HCT116 (cell line): Measurements from ENCODE around the gene LCLAT1. TPM values are rescaled to one million over a fixed set of nuclear protein-coding genes. Genes with fewer than 3 reads are reported as not detected.

ENCODE experiments used
- ATAC-seq: fragments of 200-7000 bp; cut with Tn5 transposase; 2 replicates; pipeline ENCODE4 v1.9.1; 2020; ENCODE audit warnings: mild to moderate bottlenecking, moderate library complexity
- BruUV-seq: library from RNA; stranded (reverse); fragments of 400-500 nt; replicated peaks from 2 replicates; lab custom pipeline; 2021; lab: Mats Ljungman, UMichigan
- CTCF ChIA-PET: fragments of 300-600 bp; sonication (Branson Sonifier 250); formaldehyde crosslinking; loops from one replicate; lab custom pipeline; 2021; ENCODE audit warnings: antibody characterized with exemption; lab: Charles Lee
- POLR2A ChIA-PET: fragments of 300-600, 350-600 bp; sonication (Branson Sonifier 250); formaldehyde crosslinking; loops from one replicate; lab custom pipeline; 2021; ENCODE audit warnings: antibody characterized with exemption; lab: Charles Lee
- RAD21 ChIA-PET, 2 experiments: fragments of 300-600 bp; sonication (Branson Sonifier 250); formaldehyde crosslinking; loops; one replicate each; lab custom pipeline; 2023; ENCODE audit warnings: low total read pairs in 2 of 2; ENCODE audit not compliant: uncharacterized antibody in 2 of 2, unreplicated experiment in 2 of 2, low non-redundant PET in 1 of 2; lab: Charles Lee
- DNase-seq: peaks from one replicate; pipeline ENCODE4 v3.0.0-alpha.2; 2010; ENCODE audit warnings: low read depth, low spot score
- H2AFZ ChIP-seq: fragments of 200-600 bp; shearing (Covaris generic), sonication (generic); 2 replicates; pipeline ENCODE4 v1.6.1; 2017; ENCODE audit warnings: low read depth, mixed run types, mixed read lengths, antibody characterized with exemption, low read length; ENCODE audit not compliant: poor library complexity, severe bottlenecking
- H3K27ac ChIP-seq: 2 replicates; pipeline ENCODE4 v1.5.1; 2012; ENCODE audit warnings: low read depth, low read length
- H3K27me3 ChIP-seq: fragments of 200-600 bp; sonication (generic); 2 replicates; pipeline ENCODE4 v1.6.1; 2016; ENCODE audit warnings: mixed run types, low read length, mixed read lengths; ENCODE audit not compliant: insufficient read depth
- H3K36me3 ChIP-seq, 2 experiments: fragments of 200-500 bp in 1 of 2; fragments of 200-600 bp in 1 of 2; sonication (Bioruptor generic) in 1 of 2; sonication (generic) in 1 of 2; 2 replicates each; pipeline versions ENCODE4 v1.5.1 to v1.6.1; 2014 to 2016; ENCODE audit warnings: low read length in 2 of 2, inconsistent platforms in 1 of 2, mixed read lengths in 1 of 2, mixed run types in 1 of 2; ENCODE audit not compliant: insufficient read depth in 2 of 2, control insufficient read depth in 1 of 2
- H3K4me1 ChIP-seq, 2 experiments: fragments of 200-600 bp in 1 of 2; sonication (generic) in 1 of 2; 2 replicates each; pipeline versions ENCODE4 v1.5.1 to v1.6.1; 2012 to 2017; ENCODE audit warnings: low read length in 2 of 2, inconsistent platforms in 1 of 2, mild to moderate bottlenecking in 1 of 2, mixed read lengths in 1 of 2, mixed run types in 1 of 2, moderate library complexity in 1 of 2; ENCODE audit not compliant: insufficient read depth in 2 of 2, control insufficient read depth in 1 of 2
- H3K4me2 ChIP-seq: fragments of 200-600 bp; sonication (generic); 2 replicates; pipeline ENCODE4 v1.6.1; 2017; ENCODE audit warnings: mixed run types, low read length, mixed read lengths
- H3K4me3 ChIP-seq, 2 experiments: fragments of 200-600 bp in 1 of 2; sonication (generic) in 1 of 2; replicated peaks in 1 of 2; 2 replicates each; pipeline ENCODE4 v1.5.1; 2011 to 2016; ENCODE audit warnings: low read length in 2 of 2, control low read depth in 1 of 2, low read depth in 1 of 2, mild to moderate bottlenecking in 1 of 2, mixed read lengths in 1 of 2, mixed run types in 1 of 2
- H3K79me2 ChIP-seq: fragments of 200-600 bp; sonication (generic); 2 replicates; pipeline ENCODE4 v1.6.1; 2017; ENCODE audit warnings: mild to moderate bottlenecking, mixed run types, low read length, moderate library complexity, mixed read lengths; ENCODE audit not compliant: insufficient read depth
- H3K9ac ChIP-seq: fragments of 200-600 bp; sonication (generic); 2 replicates; pipeline ENCODE4 v1.6.1; 2016; ENCODE audit warnings: low read length, mixed read lengths
- H3K9me2 ChIP-seq: fragments of 200-600 bp; sonication (generic), shearing (Covaris generic); 2 replicates; pipeline ENCODE4 v1.6.1; 2017; ENCODE audit warnings: mixed run types, mild to moderate bottlenecking, moderate library complexity; ENCODE audit not compliant: insufficient read depth
- H3K9me3 ChIP-seq, 2 experiments: fragments of 200-500 bp in 1 of 2; fragments of 200-600 bp in 1 of 2; sonication (Bioruptor generic) in 1 of 2; sonication (generic) in 1 of 2; 2 replicates each; pipeline ENCODE4 v1.6.1; 2014 to 2017; ENCODE audit warnings: low read length in 2 of 2, mixed read lengths in 2 of 2, inconsistent platforms in 1 of 2, low read depth in 1 of 2, mild to moderate bottlenecking in 1 of 2, mixed run types in 1 of 2, moderate library complexity in 1 of 2; ENCODE audit not compliant: control insufficient read depth in 1 of 2, insufficient read depth in 1 of 2
- H4K20me1 ChIP-seq: fragments of 200-600 bp; sonication (generic), shearing (Covaris generic); 2 replicates; pipeline ENCODE4 v1.6.1; 2017; ENCODE audit warnings: mixed run types, mild to moderate bottlenecking, moderate library complexity; ENCODE audit not compliant: insufficient read depth
- CEBPB ChIP-seq: IDR thresholded peaks from 2 replicates; pipeline ENCODE4 v1.6.1; 2012; ENCODE audit warnings: low read depth
- EGR1 ChIP-seq: IDR thresholded peaks from 2 replicates; pipeline ENCODE4 v1.6.1; 2012; ENCODE audit warnings: low read depth
- ELF1 ChIP-seq: IDR thresholded peaks from 2 replicates; pipeline ENCODE4 v1.6.1; 2012; ENCODE audit warnings: low read depth, borderline replicate concordance
- EZH2phosphoT487 ChIP-seq: fragments of 200-600 bp; IDR thresholded peaks from 2 replicates; pipeline ENCODE4 v1.6.1; 2018; ENCODE audit warnings: antibody characterized with exemption, borderline replicate concordance
- FOSL1 ChIP-seq: IDR thresholded peaks from 2 replicates; pipeline ENCODE4 v1.6.1; 2012; ENCODE audit warnings: low read depth
- POLR2A ChIP-seq: IDR thresholded peaks from 2 replicates; pipeline ENCODE4 v1.7.0; 2011; ENCODE audit warnings: borderline replicate concordance; ENCODE audit not compliant: insufficient read depth, insufficient read length; ENCODE audit errors: extremely low read depth
- POLR2AphosphoS5 ChIP-seq: IDR thresholded peaks from 2 replicates; pipeline ENCODE4 v1.6.1; 2011; ENCODE audit warnings: mild to moderate bottlenecking, low read depth, low read length, moderate library complexity
- RAD21 ChIP-seq: IDR thresholded peaks from 2 replicates; pipeline ENCODE4 v1.6.1; 2012; ENCODE audit warnings: low read depth, mild to moderate bottlenecking
- SIN3A ChIP-seq: IDR thresholded peaks from 2 replicates; pipeline ENCODE4 v1.6.1; 2012; ENCODE audit warnings: low read depth
- SP1 ChIP-seq: IDR thresholded peaks from 2 replicates; pipeline ENCODE4 v1.6.1; 2012; ENCODE audit warnings: low read depth
- SRF ChIP-seq: IDR thresholded peaks from 2 replicates; pipeline ENCODE4 v1.6.1; 2012; ENCODE audit warnings: low read depth
- YY1 ChIP-seq: IDR thresholded peaks from 2 replicates; pipeline ENCODE4 v1.6.1; 2011; ENCODE audit warnings: low read length, low read depth, moderate library complexity, mild to moderate bottlenecking; ENCODE audit not compliant: insufficient replicate concordance; ENCODE audit errors: extremely low read depth
- ZFX ChIP-seq: fragments of 450-650 bp; IDR thresholded peaks from 2 replicates; pipeline ENCODE4 v1.6.1; 2017
- intact Hi-C: fragments of 100-400 bp; cut with micrococcal nuclease; formaldehyde crosslinking; loops from 2 replicates; pipeline ENCODE4 v1.10.0; 2022
- total RNA-seq: library from RNA; stranded (reverse); gene quantifications from one replicate; pipeline ENCODE4 v1.2.1, GENCODE V29; 2021; ENCODE audit not compliant: unreplicated experiment
- TF ChIP-seq, protein P1 (sequence below): IDR thresholded peaks from 2 replicates; pipeline ENCODE4 v1.6.1; 2012
- TF ChIP-seq, protein P2 (sequence below): IDR thresholded peaks from 2 replicates; pipeline ENCODE4 v1.6.1; 2012

LCLAT1 gene
- total RNA-seq, 1 experiment from 2014 or later = 36.2 TPM

DNA sequence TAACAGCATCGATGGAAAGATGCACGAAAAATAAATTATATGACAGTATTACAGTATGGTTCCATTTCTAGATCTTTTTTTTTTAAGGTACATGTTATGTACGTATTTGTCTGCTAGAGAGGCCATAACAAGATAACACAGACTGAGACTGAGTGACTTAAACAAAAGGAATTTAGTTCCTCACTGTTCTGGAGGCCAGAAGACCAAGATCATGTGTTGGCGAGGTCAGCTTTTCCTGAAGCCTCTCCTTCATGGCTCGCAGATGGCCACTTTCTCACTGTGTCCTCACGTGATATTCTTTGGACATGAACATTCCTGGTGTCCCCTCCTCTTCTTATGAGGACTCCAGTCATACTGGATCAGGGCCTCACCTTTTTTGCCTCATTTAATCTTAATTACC is 182.8 kb downstream of the LCLAT1 start:
- TF ChIP-seq EGR1 = no peak
- no peak for TF ChIP-seq CEBPB
- TF ChIP-seq SIN3A = no peak
- TF ChIP-seq YY1 = no peak
- TF ChIP-seq SRF = no peak
- TF ChIP-seq EZH2phosphoT487 = no peak
- TF ChIP-seq SP1 = no peak
- TF ChIP-seq, protein P1, sequence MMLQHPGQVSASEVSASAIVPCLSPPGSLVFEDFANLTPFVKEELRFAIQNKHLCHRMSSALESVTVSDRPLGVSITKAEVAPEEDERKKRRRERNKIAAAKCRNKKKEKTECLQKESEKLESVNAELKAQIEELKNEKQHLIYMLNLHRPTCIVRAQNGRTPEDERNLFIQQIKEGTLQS = no peak
- TF ChIP-seq ELF1 = no peak
- TF ChIP-seq, protein P2, sequence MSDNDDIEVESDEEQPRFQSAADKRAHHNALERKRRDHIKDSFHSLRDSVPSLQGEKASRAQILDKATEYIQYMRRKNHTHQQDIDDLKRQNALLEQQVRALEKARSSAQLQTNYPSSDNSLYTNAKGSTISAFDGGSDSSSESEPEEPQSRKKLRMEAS = no peak
- no peak for TF ChIP-seq ZFX
- Histone ChIP-seq H3K9ac (no peak overlapping the region), H3K27me3 (no peaks in the 10 kb centered on the region), H3K27ac (no peak overlapping the region), H3K79me2 (no peaks in the 10 kb centered on the region), H3K36me3 (no peaks in the 10 kb centered on the region), H3K9me2 (no peaks in the 10 kb centered on the region), H3K4me2 (no peak overlapping the region), H3K9me3 (no peaks in the 10 kb centered on the region), H4K20me1 (no peaks in the 10 kb centered on the region), H3K4me3 (no peak overlapping the region), H2AFZ (no peak overlapping the region), H3K4me1 (no peaks in the 10 kb centered on the region)
- ChIA-PET RAD21 (no interaction called here), CTCF (no interaction called here), POLR2A (no interaction called here)
- BruUV-seq = no TSS peak
- no peak for ATAC-seq
- intact Hi-C loops = no loop called here
- DNase-seq = no peak

DNA sequence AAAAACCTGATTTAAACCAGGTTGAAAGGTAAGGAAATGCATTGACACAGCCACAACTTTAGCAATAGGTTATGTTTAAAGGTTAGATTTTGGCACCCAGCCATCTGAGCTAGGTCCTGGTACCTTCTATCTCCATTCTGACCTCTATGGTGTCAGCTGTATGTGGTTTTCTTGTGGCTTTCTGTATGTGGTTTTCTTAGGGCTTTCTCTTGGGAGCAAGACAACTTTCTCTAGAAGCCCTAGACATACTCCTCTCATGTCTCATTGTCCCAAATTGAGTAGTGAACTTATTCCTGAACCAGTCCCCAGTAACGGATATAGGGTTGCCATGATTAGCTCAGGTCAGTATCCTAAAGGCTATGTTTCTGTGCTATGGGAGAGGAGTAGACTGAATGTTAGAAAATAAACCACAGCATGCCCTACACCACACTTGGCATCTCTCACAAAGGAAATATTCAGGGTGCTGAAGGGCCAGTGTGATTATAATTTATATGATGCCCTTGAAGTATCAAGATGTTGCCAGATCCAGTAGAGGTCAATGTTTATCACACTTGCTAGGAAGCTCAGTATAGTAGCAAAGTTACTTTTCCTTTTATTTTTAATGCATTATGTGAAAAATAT is 184.1 kb downstream of the LCLAT1 start:
- H3K9me2 ChIP-seq = no peaks in the 10 kb centered on the region
- ChIA-PET CTCF (no interaction called here), POLR2A (no interaction called here)
- no peaks in the 10 kb centered on the region for H3K9me3 ChIP-seq
- H3K4me2 ChIP-seq = no peak overlapping the region
- intact Hi-C loops = no loop called here
- H4K20me1 ChIP-seq = no peaks in the 10 kb centered on the region
- no peak for DNase-seq
- no peaks in the 10 kb centered on the region for H3K27me3 ChIP-seq
- H3K4me3 ChIP-seq = no peak overlapping the region
- no peak for ATAC-seq
- no peaks in the 10 kb centered on the region for H3K4me1 ChIP-seq
- no peaks in the 10 kb centered on the region for H3K36me3 ChIP-seq
- H2AFZ ChIP-seq = no peak overlapping the region
- TF ChIP-seq FOSL1 (no peak), SIN3A (no peak), ZFX (no peak), EZH2phosphoT487 (no peak), POLR2A (no peak), POLR2AphosphoS5 (no peak), RAD21 (no peak), ELF1 (no peak)
- TF ChIP-seq, all 23 proteins: peak for 0
- Histone ChIP-seq H3K27ac (no peak overlapping the region), H3K79me2 (no peaks in the 10 kb centered on the region), H3K9ac (no peak overlapping the region)
- RAD21 ChIA-PET = no interaction called here
- BruUV-seq = no TSS peak
